Caco-2 (cell line): ENCODE measurements around the gene SH2D1A. TPM values are rescaled to one million over a fixed set of nuclear protein-coding genes. Genes with fewer than 3 reads are reported as not detected.

Experiments used
- BruUV-seq: library from RNA; stranded (reverse); fragments of 400-500 nt; replicated peaks from 2 replicates; lab custom pipeline; 2021; lab: Mats Ljungman, UMichigan
- CTCF ChIA-PET: fragments of 300-600 bp; sonication (Branson Sonifier 250); formaldehyde crosslinking; loops from one replicate; lab custom pipeline; 2022; ENCODE audit warnings: antibody characterized with exemption; lab: Charles Lee
- POLR2A ChIA-PET: fragments of 300-600 bp; sonication (Branson Sonifier 250); formaldehyde crosslinking; loops from one replicate; lab custom pipeline; 2022; ENCODE audit warnings: antibody characterized with exemption; lab: Charles Lee
- DNase-seq, 2 experiments: peaks; one replicate each; pipeline versions ENCODE4 v3.0.0 to v3.0.0-alpha.2; 2020 to 2022
- H3K27me3 ChIP-seq: replicated peaks from 2 replicates; pipeline ENCODE4 v1.6.0; 2011; ENCODE audit warnings: low read length; ENCODE audit not compliant: control insufficient read depth, insufficient read depth
- H3K36me3 ChIP-seq: 2 replicates; pipeline ENCODE4 v1.5.1; 2011; ENCODE audit warnings: low read length; ENCODE audit not compliant: control insufficient read depth, insufficient read depth
- H3K4me1 ChIP-seq: fragments of 250-450 bp; sonication (Bioruptor Pico); 2 replicates; pipeline ENCODE4 v1.5.1; 2020; ENCODE audit warnings: mild to moderate bottlenecking
- H3K4me3 ChIP-seq: 2 replicates; pipeline ENCODE4 v1.5.1; 2011; ENCODE audit warnings: low read depth, mild to moderate bottlenecking, control low read depth, low read length
- H3K9me3 ChIP-seq: fragments of 250-450 bp; sonication (Bioruptor Pico); 2 replicates; pipeline ENCODE4 v1.5.1; 2020; ENCODE audit warnings: mild to moderate bottlenecking, moderate library complexity
- H3K27ac Mint-ChIP-seq: one replicate; pipeline ENCODE4 v1.8.0; 2022; ENCODE audit warnings: mixed read lengths; ENCODE audit not compliant: unreplicated experiment
- H3K27me3 Mint-ChIP-seq: one replicate; pipeline ENCODE4 v1.8.0; 2022; ENCODE audit warnings: mixed read lengths; ENCODE audit not compliant: insufficient read depth, unreplicated experiment
- H3K36me3 Mint-ChIP-seq: one replicate; pipeline ENCODE4 v1.8.0; 2022; ENCODE audit warnings: mild to moderate bottlenecking, mixed read lengths; ENCODE audit not compliant: insufficient read depth, unreplicated experiment
- H3K4me1 Mint-ChIP-seq: one replicate; pipeline ENCODE4 v1.8.0; 2022; ENCODE audit warnings: low read depth, mixed read lengths; ENCODE audit not compliant: unreplicated experiment
- H3K4me3 Mint-ChIP-seq: one replicate; pipeline ENCODE4 v1.8.0; 2022; ENCODE audit warnings: mild to moderate bottlenecking, moderate library complexity, mixed read lengths; ENCODE audit not compliant: unreplicated experiment
- H3K9me3 Mint-ChIP-seq: one replicate; pipeline ENCODE4 v1.8.0; 2022; ENCODE audit warnings: mixed read lengths; ENCODE audit not compliant: unreplicated experiment
- CTCF ChIP-seq, 2 experiments: fragments of 200-600 bp in 1 of 2; IDR thresholded peaks; 1 replicate in 1 of 2; 2 replicates in 1 of 2; pipeline versions ENCODE4 v1.5.1 to v1.8.0; 2011 to 2022; ENCODE audit warnings: antibody characterized with exemption in 1 of 2, control low read depth in 1 of 2, inconsistent platforms in 1 of 2, low read depth in 1 of 2, low read length in 1 of 2, mild to moderate bottlenecking in 1 of 2, moderate library complexity in 1 of 2; ENCODE audit not compliant: insufficient read depth in 1 of 2, severe bottlenecking in 1 of 2, unreplicated experiment in 1 of 2
- intact Hi-C: fragments of 100-400 bp; cut with micrococcal nuclease; formaldehyde crosslinking; loops from one replicate; pipeline ENCODE4 v1.10.0; 2022; ENCODE audit not compliant: unreplicated experiment
- total RNA-seq: library from RNA; stranded (reverse); gene quantifications from 2 replicates; pipeline ENCODE4 v1.2.3, GENCODE V29; 2022

Gene SH2D1A
- total RNA-seq, 1 experiment from 2014 or later: not detected

- Histone ChIP-seq H3K9me3 (no peaks in the 10 kb centered on the region), H3K27me3 (no peaks in the 10 kb centered on the region), H3K4me3 (no peak overlapping the region), H3K36me3 (no peaks in the 10 kb centered on the region), H3K4me1 (no peaks in the 10 kb centered on the region)
- H3K36me3 Mint-ChIP-seq: no peaks in the 10 kb centered on the region
- H3K27me3 Mint-ChIP-seq: peaks cover 2% of the 10 kb centered on the region
- no peaks in the 10 kb centered on the region for H3K4me1 Mint-ChIP-seq
- no peak overlapping the region for H3K27ac Mint-ChIP-seq
- no TSS peak for BruUV-seq
- CTCF ChIA-PET: no interaction called here
- POLR2A ChIA-PET: no interaction called here
- TF ChIP-seq CTCF (IDR thresholded peaks at IDR 0.05; ENCODE audit: insufficient read depth in 1 of 2, low read depth in 1 of 2, low read length in 1 of 2, severe bottlenecking in 1 of 2, unreplicated experiment in 1 of 2): no peak
- no peaks in the 10 kb centered on the region for H3K9me3 Mint-ChIP-seq
- intact Hi-C loops: no loop called here
- no peak overlapping the region for H3K4me3 Mint-ChIP-seq
- no peak for DNase-seq
These were observed 39.0 kb upstream of the SH2D1A start for GRCh38 chrX:124307253-124307907.

- no peaks in the 10 kb centered on the region for H3K36me3 Mint-ChIP-seq
- H3K4me1 Mint-ChIP-seq: no peaks in the 10 kb centered on the region
- CTCF ChIA-PET: no interaction called here
- BruUV-seq: no TSS peak
- peaks cover 3% of the 10 kb centered on the region for H3K27me3 Mint-ChIP-seq
- intact Hi-C loops: no loop called here
- H3K4me3 Mint-ChIP-seq: no peak overlapping the region
- Histone ChIP-seq H3K36me3 (no peaks in the 10 kb centered on the region), H3K27me3 (no peaks in the 10 kb centered on the region), H3K9me3 (no peaks in the 10 kb centered on the region), H3K4me1 (no peaks in the 10 kb centered on the region), H3K4me3 (no peak overlapping the region)
- H3K9me3 Mint-ChIP-seq: no peaks in the 10 kb centered on the region
- no peak for TF ChIP-seq CTCF (IDR thresholded peaks at IDR 0.05; ENCODE audit: insufficient read depth in 1 of 2, low read depth in 1 of 2, low read length in 1 of 2, severe bottlenecking in 1 of 2, unreplicated experiment in 1 of 2)
- no peak for DNase-seq
- no peak overlapping the region for H3K27ac Mint-ChIP-seq
- POLR2A ChIA-PET: no interaction called here
These were observed 20.6 kb upstream of the SH2D1A start for GRCh38 chrX:124325732-124326131.

GRCh38 chrX:124328765-124329164 is 17.6 kb upstream of the SH2D1A start:
- Mint-ChIP-seq H3K27me3 (peaks cover 3% of the 10 kb centered on the region), H3K36me3 (no peaks in the 10 kb centered on the region), H3K4me3 (no peak overlapping the region), H3K4me1 (no peaks in the 10 kb centered on the region), H3K9me3 (no peaks in the 10 kb centered on the region), H3K27ac (no peak overlapping the region)
- H3K36me3 ChIP-seq: no peaks in the 10 kb centered on the region
- intact Hi-C loops: no loop called here
- no peaks in the 10 kb centered on the region for H3K27me3 ChIP-seq
- H3K9me3 ChIP-seq: no peaks in the 10 kb centered on the region
- no peak for DNase-seq
- ChIA-PET CTCF (no interaction called here), POLR2A (no interaction called here)
- no TSS peak for BruUV-seq
- no peak for TF ChIP-seq CTCF (IDR thresholded peaks at IDR 0.05; ENCODE audit: insufficient read depth in 1 of 2, low read depth in 1 of 2, low read length in 1 of 2, severe bottlenecking in 1 of 2, unreplicated experiment in 1 of 2)
- H3K4me3 ChIP-seq: no peak overlapping the region
- H3K4me1 ChIP-seq: no peaks in the 10 kb centered on the region
